CD4-positive, alpha-beta T cell treated with Interleukin-4 for 1 hour (primary cell): ENCODE data around the gene HLA-F.
A peak's percentile ranks its signal among the peaks of the same experiment; 100 is the strongest.

Experiments used
- DNase-seq, 2 donors: peaks; one replicate each; pipeline ENCODE4 v3.0.0-alpha.2; 2020 to 2022

The HLA-F gene

GRCh38 chr6:29744621-29745020, 21.4 kb downstream of the HLA-F start:
- DNase-seq = no peak

DNA sequence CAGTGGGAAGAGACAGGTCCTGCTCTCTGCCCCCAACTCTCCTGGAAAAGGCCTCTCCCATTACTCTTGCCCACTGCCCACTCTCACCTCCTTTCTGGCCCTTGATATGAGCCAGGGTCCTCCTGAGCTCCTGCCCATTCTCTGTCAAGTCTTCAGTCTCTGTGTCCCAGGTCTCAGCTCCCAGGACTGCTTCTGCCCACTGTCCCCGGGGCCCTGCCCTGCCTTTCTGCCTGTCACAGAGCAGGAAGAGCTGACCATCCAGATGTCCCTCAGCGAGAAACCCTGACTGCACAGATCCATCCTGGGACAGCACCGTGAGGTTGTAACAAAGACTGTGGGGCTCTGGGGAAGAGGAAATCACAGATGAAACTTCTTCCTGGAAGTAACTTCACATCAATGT, 22.2 kb downstream of the HLA-F start:
- DNase-seq = no peak

GRCh38 chr6:29745855-29746449, 22.7 kb downstream of the HLA-F start:
- no peak for DNase-seq

- no peak for DNase-seq
Measured at GRCh38 chr6:29746846-29747687, 23.8 kb downstream of the HLA-F start.

DNA sequence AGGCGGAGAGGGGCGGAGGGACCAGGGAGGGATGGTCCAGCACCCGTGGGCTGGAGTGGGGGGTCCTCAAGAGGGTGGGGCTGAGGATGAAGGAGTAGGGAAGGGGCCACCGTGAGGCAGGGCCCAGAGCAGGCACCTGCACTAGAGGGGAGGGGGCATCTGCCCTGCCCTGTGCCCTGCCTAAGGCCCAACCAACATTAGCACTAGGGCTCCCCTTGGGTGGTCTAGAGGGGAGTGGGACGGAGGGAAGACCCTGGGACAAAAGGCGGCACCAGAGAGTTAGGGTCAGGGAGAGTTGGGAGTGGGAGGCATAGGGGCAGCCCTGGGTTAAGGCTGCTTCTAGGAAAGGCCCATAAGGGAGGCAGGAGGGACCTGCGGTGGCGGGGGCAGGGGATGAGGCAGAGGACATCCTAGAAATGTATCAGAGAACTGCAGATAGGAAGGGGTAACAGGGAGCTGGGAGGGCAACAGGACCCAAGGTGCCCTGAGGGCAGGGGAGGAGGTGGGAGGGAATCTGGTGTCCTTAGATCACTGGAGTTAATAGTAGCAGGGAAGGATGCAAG, 24.5 kb downstream of the HLA-F start:
- no peak for DNase-seq

GRCh38 chr6:29748391-29749307, 25.4 kb downstream of the HLA-F start:
- DNase-seq = peak; percentile 82 to 84

DNA sequence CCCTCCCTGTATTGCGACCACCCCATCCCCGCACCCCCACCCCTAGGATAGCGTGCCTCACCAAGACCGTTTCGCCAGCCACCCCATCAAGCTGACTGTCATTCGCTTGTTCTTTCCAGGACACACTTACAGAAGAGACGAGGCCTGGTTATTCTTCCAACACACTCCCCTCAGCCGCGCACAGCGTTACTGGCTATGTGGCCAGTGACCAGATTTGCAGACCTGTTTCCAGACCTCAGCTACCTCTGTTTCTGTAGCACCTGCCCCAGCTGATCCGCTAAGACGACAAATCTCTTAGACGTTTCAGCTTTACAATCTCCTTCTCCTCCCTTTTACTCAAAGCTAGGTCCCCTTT, 26.1 kb downstream of the HLA-F start:
- DNase-seq = peak in 1 of 2 donors; percentile 19

GRCh38 chr6:29749668-29750067, 26.4 kb downstream of the HLA-F start:
- DNase-seq = no peak

DNA sequence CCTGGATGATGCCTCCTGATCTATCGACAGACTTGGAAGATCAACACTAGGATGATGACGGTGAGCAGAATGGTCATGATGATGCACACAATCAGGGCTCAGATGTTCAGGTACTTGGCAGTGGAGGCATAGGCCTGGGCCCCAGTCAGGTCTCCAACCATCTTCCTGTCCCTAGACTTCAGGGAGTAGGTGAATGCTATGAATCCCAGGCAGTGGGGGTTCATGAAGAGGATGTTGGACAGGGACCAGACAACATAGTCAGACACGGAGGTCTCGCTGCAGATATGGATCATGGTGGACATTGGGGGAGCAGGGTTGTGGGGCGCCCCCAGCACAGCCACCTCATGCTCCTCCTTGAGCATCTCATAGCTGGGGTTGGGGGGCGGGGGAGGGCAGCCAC, 27.5 kb downstream of the HLA-F start:
- DNase-seq = no peak

- no peak for DNase-seq
Measured at GRCh38 chr6:29751480-29751879, 28.2 kb downstream of the HLA-F start.

- peak; percentile 84 to 85 for DNase-seq
Measured at GRCh38 chr6:29752451-29753308, 29.4 kb downstream of the HLA-F start.

- no peak for DNase-seq
Measured at GRCh38 chr6:29753309-29753644, 30.0 kb downstream of the HLA-F start.

- no peak for DNase-seq
Measured at GRCh38 chr6:29755295-29755871, 32.1 kb downstream of the HLA-F start.

GRCh38 chr6:29757282-29757681, 34.0 kb downstream of the HLA-F start:
- no peak for DNase-seq

- DNase-seq = no peak
Measured at GRCh38 chr6:29757701-29758293, 34.6 kb downstream of the HLA-F start.

GRCh38 chr6:29758761-29759160, 35.5 kb downstream of the HLA-F start:
- no peak for DNase-seq

DNA sequence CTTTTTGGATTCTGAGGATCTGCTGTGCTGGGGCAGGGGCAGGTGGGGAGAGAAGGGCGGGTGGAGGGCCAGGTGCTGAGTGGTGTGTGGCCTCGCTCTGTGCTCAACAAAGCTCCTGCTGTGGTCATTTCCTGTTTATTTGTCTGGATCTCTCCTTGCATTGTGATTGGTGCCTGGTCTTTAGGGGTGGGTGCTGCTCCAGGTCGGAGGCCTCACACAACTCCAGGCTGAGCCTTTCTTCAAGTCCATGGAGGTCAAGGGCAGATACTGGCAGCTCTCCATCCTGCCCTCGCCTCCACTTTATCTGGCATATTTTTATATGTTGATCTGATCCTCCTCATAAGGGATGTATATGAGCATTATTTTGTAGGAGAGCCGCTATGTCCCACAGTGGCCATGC, 36.2 kb downstream of the HLA-F start:
- DNase-seq = no peak

DNA sequence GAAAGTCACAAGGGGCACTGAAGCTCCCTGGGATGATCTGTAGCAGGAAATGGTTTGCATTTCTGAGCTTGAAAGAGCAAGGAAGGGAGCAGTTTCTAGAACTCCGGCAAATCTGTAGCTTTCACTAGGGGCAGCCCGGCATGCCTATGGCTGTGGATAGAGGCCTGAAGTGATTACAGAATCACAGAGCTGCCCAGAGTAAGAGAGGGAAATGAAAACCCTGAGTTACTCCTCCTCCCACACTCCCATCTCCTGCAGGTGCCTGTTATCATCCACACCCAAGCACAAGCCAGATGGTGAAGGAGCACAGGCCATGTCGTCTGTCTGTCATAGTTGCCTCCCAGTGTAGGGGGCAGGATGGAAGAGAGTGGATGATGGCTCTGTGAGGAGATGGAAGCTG, 37.1 kb downstream of the HLA-F start:
- DNase-seq = no peak

DNA sequence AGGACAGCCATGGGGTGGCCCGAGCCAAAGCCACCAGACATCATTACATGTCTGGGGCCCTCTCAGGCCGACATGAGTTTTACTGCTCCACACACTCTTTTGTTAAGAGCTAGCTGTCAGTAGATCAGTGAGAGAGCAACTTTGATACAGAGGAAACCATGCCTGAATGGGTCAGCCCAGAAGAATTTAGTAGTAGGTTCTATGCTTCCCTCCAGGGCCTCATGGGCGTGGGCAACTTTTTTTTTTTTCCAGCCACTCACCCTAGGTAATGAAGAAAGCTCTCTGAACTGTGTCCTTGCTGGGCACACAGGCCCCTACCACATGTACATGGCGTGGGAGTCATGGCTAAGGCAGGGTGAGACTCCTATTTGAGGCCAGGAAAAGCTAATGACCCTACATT, 38.8 kb downstream of the HLA-F start:
- DNase-seq = no peak

GRCh38 chr6:29762781-29763214, 39.6 kb downstream of the HLA-F start:
- no peak for DNase-seq

DNA sequence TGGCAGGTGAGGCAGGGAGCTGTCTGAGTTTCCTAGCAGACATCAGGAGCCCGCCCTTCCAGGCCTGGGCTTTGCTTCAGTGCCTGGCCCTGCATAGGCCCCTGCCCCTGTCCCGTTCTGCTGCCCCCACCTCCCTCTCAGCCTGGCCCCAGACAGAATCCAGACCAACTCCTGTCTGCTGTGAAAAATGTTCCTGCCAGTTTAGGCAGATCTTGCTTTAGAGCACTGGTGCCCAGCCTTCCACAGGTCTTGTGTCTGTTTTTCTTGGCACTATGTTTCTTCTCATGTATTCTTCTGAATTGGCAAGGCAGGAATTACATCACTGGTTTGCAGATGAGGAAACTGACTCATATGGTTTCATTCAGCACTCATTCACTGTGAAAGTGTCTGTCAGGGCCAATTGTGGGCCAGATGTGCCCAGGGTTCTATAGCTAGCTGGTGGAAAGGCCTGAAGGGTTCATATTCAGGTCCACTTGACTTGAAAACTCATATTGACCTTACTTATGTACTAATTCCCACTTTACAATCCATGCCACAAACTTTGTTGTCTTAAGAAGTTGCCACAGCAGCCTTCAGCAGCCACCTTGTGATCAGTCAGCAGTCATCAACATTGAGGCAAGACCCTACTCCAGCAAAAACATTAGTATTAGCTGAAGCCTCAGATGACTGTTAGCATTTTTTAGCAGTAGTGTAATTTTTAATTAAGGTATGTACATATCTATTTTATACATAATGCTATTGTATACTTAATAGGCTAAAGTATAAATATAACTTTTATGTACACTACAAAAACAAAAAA, 40.5 kb downstream of the HLA-F start:
- no peak for DNase-seq
